Mammary epithelial cell (primary cell): ENCODE results near the gene KCNT1.

Experiments
- EZH2 ChIP-seq: IDR thresholded peaks from 2 replicates; pipeline ENCODE4 v1.6.1; 2012; ENCODE audit warnings: low read length, inconsistent platforms, borderline replicate concordance
- TF ChIP-seq, protein P1 (sequence below), 2 donors: IDR thresholded peaks in 1 of 2; conservative IDR thresholded peaks in 1 of 2; 2 replicates each; pipeline ENCODE4 v1.5.1; 2011 to 2012; ENCODE audit warnings: inconsistent platforms in 2 of 2, low read length in 2 of 2, mild to moderate bottlenecking in 2 of 2, control low read depth in 1 of 2, low read depth in 1 of 2; ENCODE audit not compliant: insufficient read depth in 1 of 2; ENCODE audit errors: extremely low read depth in 1 of 2

DNA sequence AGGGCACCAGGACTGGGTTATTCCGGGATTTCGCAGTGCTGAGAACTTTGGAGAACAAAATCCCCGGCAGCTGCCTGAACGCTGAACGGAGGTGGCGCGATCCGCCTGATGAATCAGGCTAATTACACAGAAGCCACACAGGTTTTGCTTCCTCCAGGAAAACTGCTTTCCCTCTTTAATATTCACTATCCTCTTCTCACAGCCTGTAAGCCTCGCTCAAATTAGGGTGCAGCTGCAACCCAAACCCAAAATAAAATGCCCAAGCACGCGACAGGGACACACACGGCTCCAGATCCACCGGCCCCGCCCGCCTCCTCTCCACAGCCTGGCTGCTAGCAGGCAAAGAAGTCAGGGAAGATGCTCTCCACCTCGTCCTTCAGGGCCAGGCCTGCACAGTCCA is 8.7 kb upstream of the KCNT1 start:
- TF ChIP-seq, protein P1, sequence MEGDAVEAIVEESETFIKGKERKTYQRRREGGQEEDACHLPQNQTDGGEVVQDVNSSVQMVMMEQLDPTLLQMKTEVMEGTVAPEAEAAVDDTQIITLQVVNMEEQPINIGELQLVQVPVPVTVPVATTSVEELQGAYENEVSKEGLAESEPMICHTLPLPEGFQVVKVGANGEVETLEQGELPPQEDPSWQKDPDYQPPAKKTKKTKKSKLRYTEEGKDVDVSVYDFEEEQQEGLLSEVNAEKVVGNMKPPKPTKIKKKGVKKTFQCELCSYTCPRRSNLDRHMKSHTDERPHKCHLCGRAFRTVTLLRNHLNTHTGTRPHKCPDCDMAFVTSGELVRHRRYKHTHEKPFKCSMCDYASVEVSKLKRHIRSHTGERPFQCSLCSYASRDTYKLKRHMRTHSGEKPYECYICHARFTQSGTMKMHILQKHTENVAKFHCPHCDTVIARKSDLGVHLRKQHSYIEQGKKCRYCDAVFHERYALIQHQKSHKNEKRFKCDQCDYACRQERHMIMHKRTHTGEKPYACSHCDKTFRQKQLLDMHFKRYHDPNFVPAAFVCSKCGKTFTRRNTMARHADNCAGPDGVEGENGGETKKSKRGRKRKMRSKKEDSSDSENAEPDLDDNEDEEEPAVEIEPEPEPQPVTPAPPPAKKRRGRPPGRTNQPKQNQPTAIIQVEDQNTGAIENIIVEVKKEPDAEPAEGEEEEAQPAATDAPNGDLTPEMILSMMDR (conservative IDR thresholded peaks at IDR 0.05 in 1 of 2, IDR thresholded peaks at IDR 0.05 in 1 of 2; ENCODE audit: extremely low read depth in 1 of 2, insufficient read depth in 1 of 2, low read depth in 1 of 2, low read length in 2 of 2): no peak
- TF ChIP-seq EZH2: no peak
